Measurements from ENCODE around the gene TIE1. TPM values are rescaled to one million over a fixed set of nuclear protein-coding genes. Genes with fewer than 3 reads are reported as not detected.

The TIE1 gene
- total RNA-seq, 4 donors from 2014 or later = 30.6 to 65.1 (median 47.7) TPM

DNA sequence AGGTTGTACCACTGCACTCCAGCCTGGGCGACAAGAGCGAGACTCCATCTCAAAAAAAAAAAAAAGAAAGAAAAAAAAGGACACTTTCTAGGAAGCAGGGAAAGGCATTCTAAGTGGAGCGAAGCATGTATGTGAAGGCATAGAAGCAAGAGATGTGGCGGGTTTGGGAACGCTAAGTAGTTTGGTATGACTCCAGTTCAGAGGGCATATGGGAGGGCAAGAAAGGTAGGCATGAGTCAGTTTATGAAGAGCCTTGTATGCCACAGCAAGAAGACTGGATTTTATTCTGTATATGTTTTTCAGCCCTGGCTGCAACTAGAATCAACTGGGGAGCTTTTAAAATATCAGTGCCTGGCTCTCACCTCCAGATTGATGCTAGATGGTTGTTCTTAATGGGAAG lies 71.4 kb downstream of the TIE1 start:
- intact Hi-C loops (cut with DNase I) = no loop called here
- Histone ChIP-seq H3K27me3 (no peaks in the 10 kb centered on the region), H3K27ac (no peak overlapping the region), H3K4me3 (replicated peaks in 1 of 3) (no peak overlapping the region), H3K9me3 (no peaks in the 10 kb centered on the region), H3K36me3 (no peaks in the 10 kb centered on the region), H3K4me1 (peaks cover 20 to 32% of the 10 kb centered on the region in 2 donors)
- no peak for DNase-seq
- no peak for TF ChIP-seq CTCF (IDR thresholded peaks at IDR 0.05)
- TF ChIP-seq POLR2A (IDR thresholded peaks at IDR 0.05) = no peak
- 97% methylated on average over 5 of the region's 5 CpGs for WGBS, 2 donors

Small RNAs within 50 kb of the gene (microRNA-seq; reads per million reads assigned to microRNA genes)
- gene MIR6734 = 1.8 reads per million

Other genes starting within 250 kb of the TIE1 start
- 10 to 100 TPM; 37.1 to 67.6 (median 53.2) TPM for gene EBNA1BP2, start 128.7 kb upstream of the TIE1 start, total RNA-seq
- 1 to 10 TPM; 2.1 to 5.6 (median 4.1) TPM for gene CFAP57, start 128.7 kb upstream of the TIE1 start, total RNA-seq
- 100 to 1,000 TPM in 2 of 4 donors, 10 to 100 TPM in 2; 50.8 to 127 (median 89.8) TPM for gene TMEM125, start 31.0 kb upstream of the TIE1 start, total RNA-seq
- gene C1orf210, start 15.4 kb upstream of the TIE1 start, total RNA-seq = 10 to 100 TPM; 22.7 to 49.7 (median 36.3) TPM
- gene MPL, start 36.8 kb downstream of the TIE1 start, total RNA-seq = under 1 TPM in 2 of 4 donors, not detected in 2; 0.22 to 0.29 TPM
- gene CDC20, start 58.0 kb downstream of the TIE1 start, total RNA-seq = 1 to 10 TPM in 3 of 4 donors, under 1 TPM in 1; 0.54 to 3.9 (median 2.2) TPM
- 100 to 1,000 TPM in 2 of 4 donors, 10 to 100 TPM in 2; 70.5 to 117 (median 85.8) TPM for gene ELOVL1, start 67.0 kb downstream of the TIE1 start, total RNA-seq
- gene MED8, start 88.8 kb downstream of the TIE1 start, total RNA-seq = 10 to 100 TPM; 37.7 to 48.6 (median 45.3) TPM
- gene SZT2, start 88.9 kb downstream of the TIE1 start, total RNA-seq = 100 to 1,000 TPM in 1 of 4 donors, 10 to 100 TPM in 3; 36.1 to 107 (median 58.2) TPM
- 10 to 100 TPM; 50.6 to 92.9 (median 65.6) TPM for gene HYI, start 152.9 kb downstream of the TIE1 start, total RNA-seq
- 10 to 100 TPM; 53.2 to 80.6 (median 71.7) TPM for gene PTPRF, start 229.9 kb downstream of the TIE1 start, total RNA-seq